K562 (cell line): ENCODE data around the gene DPEP2.
A peak's percentile ranks its signal among the peaks of the same experiment; 100 is the strongest.

Source experiments
- HNRNPUL1 ChIP-seq: fragments of 200-400 bp; formaldehyde crosslinking; IDR thresholded peaks from 2 replicates; pipeline ENCODE4 v1.6.1; 2017; ENCODE audit warnings: low read length
- MECOM ChIP-seq: fragments of 250-450 bp; sonication (Bioruptor Pico); IDR thresholded peaks from 2 replicates; pipeline ENCODE4 v1.8.0; 2022; ENCODE audit warnings: inconsistent platforms
- MYNN ChIP-seq, 2 experiments: sonication (generic); formaldehyde crosslinking in 1 of 2; IDR thresholded peaks; 2 replicates each; pipeline versions ENCODE4 v1.5.0 to v1.6.1; 2016 to 2020; ENCODE audit warnings: antibody characterized with exemption in 1 of 2, missing genetic modification reagents in 1 of 2
- PML ChIP-seq: IDR thresholded peaks from 2 replicates; pipeline ENCODE4 v1.6.1; 2012; ENCODE audit warnings: low read length, inconsistent platforms
- POLR2A ChIP-seq: fragments of 450-650 bp; conservative IDR thresholded peaks from 2 replicates; pipeline ENCODE4 v1.6.1; 2016
- STAT5B ChIP-seq: fragments of 250-450 bp; sonication (Bioruptor Pico); IDR thresholded peaks from 2 replicates; pipeline ENCODE4 v1.8.0; 2021; ENCODE audit warnings: mild to moderate bottlenecking, inconsistent platforms
- ZNF507 ChIP-seq: conservative IDR thresholded peaks from 2 replicates; pipeline ENCODE4 v1.6.1; 2017; ENCODE audit warnings: missing genetic modification characterization, missing compliant biosample characterization
- TF ChIP-seq, protein P1 (sequence below): fragments of 450-650 bp; formaldehyde crosslinking; IDR thresholded peaks from 2 replicates; pipeline ENCODE4 v1.4.0; 2022; ENCODE audit warnings: mild to moderate bottlenecking, moderate library complexity

DNA sequence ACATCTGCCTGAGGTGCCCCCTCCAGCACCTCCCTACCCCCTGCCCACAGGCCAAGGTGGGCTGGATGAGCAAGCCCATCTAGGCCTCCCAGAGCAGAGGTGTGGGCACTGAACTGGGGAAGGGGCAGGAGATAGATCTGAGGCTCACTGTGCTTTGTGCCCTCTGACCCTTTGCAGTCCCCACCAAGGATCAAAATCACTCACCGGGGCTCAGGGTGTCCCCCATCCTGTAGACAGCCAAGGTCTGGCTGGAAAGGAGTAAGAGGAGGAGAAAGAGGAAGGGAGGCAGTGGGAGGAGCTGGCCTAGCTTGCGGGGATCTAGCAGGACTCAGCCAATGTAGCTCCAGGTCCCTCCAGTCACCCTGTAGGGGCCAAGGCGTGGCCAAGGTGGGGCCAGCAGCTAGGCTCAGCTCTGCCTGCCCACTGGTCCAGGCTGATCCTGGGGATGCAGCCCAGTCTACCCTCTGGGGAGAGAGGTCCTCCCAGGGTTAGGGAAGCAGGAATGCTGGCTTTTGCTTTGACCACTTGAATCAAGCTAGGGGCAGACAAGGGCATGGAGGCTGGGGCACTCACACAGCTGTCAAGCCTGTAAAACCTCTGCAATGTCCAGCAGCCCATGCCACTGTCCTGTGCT, 32.6 kb downstream of the DPEP2 start:
- TF ChIP-seq MECOM (CRISPR knock-in tag) (no peak), MYNN (IDR thresholded peaks at IDR 0.05) (no peak), MYNN (CRISPR knock-in tag; IDR thresholded peaks at IDR 0.05) (no peak), POLR2A (no peak; the same call in 1 of the 2 replicates), ZNF507 (tag) (no peak), PML (0 out of 2 replicates have a peak, but pooled peaks have one; percentile 15), HNRNPUL1 (no peak), STAT5B (CRISPR knock-in tag) (no peak)
- TF ChIP-seq, protein P1, sequence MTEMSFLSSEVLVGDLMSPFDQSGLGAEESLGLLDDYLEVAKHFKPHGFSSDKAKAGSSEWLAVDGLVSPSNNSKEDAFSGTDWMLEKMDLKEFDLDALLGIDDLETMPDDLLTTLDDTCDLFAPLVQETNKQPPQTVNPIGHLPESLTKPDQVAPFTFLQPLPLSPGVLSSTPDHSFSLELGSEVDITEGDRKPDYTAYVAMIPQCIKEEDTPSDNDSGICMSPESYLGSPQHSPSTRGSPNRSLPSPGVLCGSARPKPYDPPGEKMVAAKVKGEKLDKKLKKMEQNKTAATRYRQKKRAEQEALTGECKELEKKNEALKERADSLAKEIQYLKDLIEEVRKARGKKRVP = no peak
